HepG2 (cell line): ENCODE measurements around the gene ANKRD10. TPM values are rescaled to one million over a fixed set of nuclear protein-coding genes. Genes with fewer than 3 reads are reported as not detected.

Source experiments
- ARID5B ChIP-seq: IDR thresholded peaks from 2 replicates; pipeline ENCODE4 v1.4.0; 2020; ENCODE audit warnings: mild to moderate bottlenecking, missing genetic modification reagents
- ATF2 ChIP-seq: sonication (generic); formaldehyde crosslinking; IDR thresholded peaks from 2 replicates; pipeline ENCODE4 v1.4.0; 2020; ENCODE audit warnings: missing genetic modification reagents
- ATF5 ChIP-seq: sonication (generic); formaldehyde crosslinking; IDR thresholded peaks from 2 replicates; pipeline ENCODE4 v1.4.0; 2020; ENCODE audit warnings: mild to moderate bottlenecking, low read depth, missing genetic modification reagents
- FOSL2 ChIP-seq: sonication (generic); formaldehyde crosslinking; IDR thresholded peaks from 2 replicates; pipeline ENCODE4 v1.4.0; 2020; ENCODE audit warnings: missing genetic modification reagents
- GATA4 ChIP-seq: sonication (generic); IDR thresholded peaks from 2 replicates; pipeline ENCODE4 v1.6.1; 2016; ENCODE audit warnings: antibody characterized with exemption, low read depth, borderline replicate concordance
- IKZF4 ChIP-seq: sonication (generic); formaldehyde crosslinking; IDR thresholded peaks from 2 replicates; pipeline ENCODE4 v1.5.1; 2020; ENCODE audit warnings: borderline replicate concordance, mild to moderate bottlenecking, low read depth, missing genetic modification reagents; ENCODE audit errors: not compliant biosample characterization
- ZNF18 ChIP-seq: sonication (generic); formaldehyde crosslinking; IDR thresholded peaks from 2 replicates; pipeline ENCODE4 v1.8.0; 2022; ENCODE audit warnings: mild to moderate bottlenecking, missing genetic modification reagents; ENCODE audit not compliant: insufficient replicate concordance
- ZNF33B ChIP-seq: sonication (generic); formaldehyde crosslinking; IDR thresholded peaks from 2 replicates; pipeline ENCODE4 v1.5.1; 2020; ENCODE audit warnings: mild to moderate bottlenecking, missing genetic modification reagents
- ZNF451 ChIP-seq: sonication (generic); formaldehyde crosslinking; IDR thresholded peaks from 2 replicates; pipeline ENCODE4 v1.5.0; 2020; ENCODE audit warnings: mild to moderate bottlenecking, missing genetic modification reagents
- ZNF672 ChIP-seq: sonication (generic); formaldehyde crosslinking; IDR thresholded peaks from 2 replicates; pipeline ENCODE4 v1.8.1; 2022; ENCODE audit warnings: missing genetic modification reagents
- ZXDC ChIP-seq: sonication (generic); formaldehyde crosslinking; IDR thresholded peaks from 2 replicates; pipeline ENCODE4 v1.5.0; 2020; ENCODE audit warnings: mild to moderate bottlenecking, missing genetic modification reagents
- polyA plus RNA-seq, 8 experiments: library from polyadenylated mRNA; depleted of rRNA in 3 of 8; stranded (reverse) in 7 of 8; unstranded in 1 of 8; fragments of >200 nt; fragmentation: Illumina TruSeq in 4 of 8; extraction: Trizol in 4 of 8; gene quantifications; 2 replicates each; pipeline versions ENCODE4 v1.2.1 to v1.2.3, GENCODE V29; 2011 to 2016; ENCODE audit warnings: low read depth in 4 of 8, missing spikeins in 1 of 8, mixed read lengths in 1 of 8; ENCODE audit not compliant: insufficient read depth in 1 of 8
- total RNA-seq, 5 experiments: library from RNA; depleted of rRNA; stranded (reverse); fragments of >200 nt; fragmentation: Illumina TruSeq; extraction: Trizol; gene quantifications; 2 replicates each; pipeline ENCODE4 v1.2.3, GENCODE V29; 2016; ENCODE audit warnings: low read depth in 1 of 5
- TF ChIP-seq, protein P1 (sequence below): sonication (generic); formaldehyde crosslinking; IDR thresholded peaks from 2 replicates; pipeline ENCODE4 v1.5.1; 2020; ENCODE audit warnings: missing genetic modification reagents, mild to moderate bottlenecking, borderline replicate concordance

The ANKRD10 gene
- total and polyA plus RNA-seq, 2 of the 13 experiments (the other 11 are each of a cell fraction or from before 2014, with no cell fraction given) = 108 to 115 TPM

DNA sequence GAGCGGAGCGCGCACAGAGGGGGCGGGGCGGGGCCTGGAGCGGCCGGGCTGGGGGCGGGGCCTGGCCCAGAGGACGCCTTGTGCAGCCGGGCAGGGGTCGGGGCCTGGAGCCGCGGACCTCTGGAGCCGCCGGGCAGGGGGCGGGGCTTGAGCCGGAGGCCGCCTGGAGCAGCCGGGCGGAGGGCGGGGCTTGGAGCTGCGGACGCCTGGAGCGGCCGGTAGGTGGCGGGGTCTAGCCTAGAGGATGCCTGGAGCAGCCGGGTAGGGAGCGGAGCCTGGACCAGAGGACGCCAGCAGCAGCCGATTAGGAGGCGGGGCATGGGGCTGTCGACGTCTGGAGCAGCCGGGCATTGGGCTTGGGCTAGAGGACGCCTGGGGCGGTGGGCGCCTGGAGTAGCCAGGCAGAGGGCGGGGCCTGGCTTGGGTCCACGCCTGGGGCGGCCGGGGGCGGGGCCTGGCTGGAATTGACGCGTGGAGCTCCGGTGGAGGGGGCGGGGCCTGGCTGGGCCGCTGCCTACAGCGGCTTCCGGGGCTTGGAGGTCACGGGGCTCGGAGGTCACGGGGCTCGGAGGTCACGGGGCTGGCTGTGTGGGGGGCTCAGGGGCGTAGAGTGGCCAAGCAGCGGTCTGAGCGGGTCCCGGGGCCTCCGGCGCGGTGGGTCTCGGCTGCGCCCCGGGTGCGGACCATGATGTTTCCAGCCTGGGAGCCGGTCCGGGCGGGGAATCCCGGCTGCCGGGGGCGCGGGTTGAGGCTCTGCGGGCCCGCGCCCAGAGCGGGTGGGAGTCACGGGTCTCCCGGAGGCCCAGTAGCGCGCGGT is at the start of gene ANKRD10 (continued):
- TF ChIP-seq ATF5 = no peak
- TF ChIP-seq, protein P1, sequence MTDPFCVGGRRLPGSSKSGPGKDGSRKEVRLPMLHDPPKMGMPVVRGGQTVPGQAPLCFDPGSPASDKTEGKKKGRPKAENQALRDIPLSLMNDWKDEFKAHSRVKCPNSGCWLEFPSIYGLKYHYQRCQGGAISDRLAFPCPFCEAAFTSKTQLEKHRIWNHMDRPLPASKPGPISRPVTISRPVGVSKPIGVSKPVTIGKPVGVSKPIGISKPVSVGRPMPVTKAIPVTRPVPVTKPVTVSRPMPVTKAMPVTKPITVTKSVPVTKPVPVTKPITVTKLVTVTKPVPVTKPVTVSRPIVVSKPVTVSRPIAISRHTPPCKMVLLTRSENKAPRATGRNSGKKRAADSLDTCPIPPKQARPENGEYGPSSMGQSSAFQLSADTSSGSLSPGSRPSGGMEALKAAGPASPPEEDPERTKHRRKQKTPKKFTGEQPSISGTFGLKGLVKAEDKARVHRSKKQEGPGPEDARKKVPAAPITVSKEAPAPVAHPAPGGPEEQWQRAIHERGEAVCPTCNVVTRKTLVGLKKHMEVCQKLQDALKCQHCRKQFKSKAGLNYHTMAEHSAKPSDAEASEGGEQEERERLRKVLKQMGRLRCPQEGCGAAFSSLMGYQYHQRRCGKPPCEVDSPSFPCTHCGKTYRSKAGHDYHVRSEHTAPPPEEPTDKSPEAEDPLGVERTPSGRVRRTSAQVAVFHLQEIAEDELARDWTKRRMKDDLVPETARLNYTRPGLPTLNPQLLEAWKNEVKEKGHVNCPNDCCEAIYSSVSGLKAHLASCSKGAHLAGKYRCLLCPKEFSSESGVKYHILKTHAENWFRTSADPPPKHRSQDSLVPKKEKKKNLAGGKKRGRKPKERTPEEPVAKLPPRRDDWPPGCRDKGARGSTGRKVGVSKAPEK = no peak
- TF ChIP-seq ZNF18 (CRISPR knock-in tag) = no peak
- TF ChIP-seq ZNF451 (CRISPR knock-in tag) = no peak
- TF ChIP-seq ARID5B (CRISPR knock-in tag) = no peak
- TF ChIP-seq ZNF672 (CRISPR knock-in tag) = no peak
- TF ChIP-seq GATA4 = 0 out of 2 replicates have a peak, but pooled peaks have one; percentile 28
- TF ChIP-seq FOSL2 (CRISPR knock-in tag) = no peak
- 0 out of 2 replicates have a peak, but pooled peaks have one; percentile 7 for TF ChIP-seq ATF2 (CRISPR knock-in tag)
- TF ChIP-seq ZNF33B (CRISPR knock-in tag) = no peak
- no peak for TF ChIP-seq ZXDC (CRISPR knock-in tag)
- no peak for TF ChIP-seq IKZF4 (CRISPR knock-in tag)
